ENCODE results near the gene IRGC.
"Not testable (repeated sequence)": the region's sequence is repeated elsewhere in the genome, so short reads cannot be mapped to it uniquely, and the experiment has no call there.

Gene IRGC

GRCh38 chr19:43755256-43755801 lies 39.5 kb downstream of the IRGC start:
- peak; percentile 74 for DNase-seq (ENCODE audit: low spot score)

GRCh38 chr19:43759515-43759914 lies 43.6 kb downstream of the IRGC start:
- DNase-seq (ENCODE audit: low spot score), result no peak

GRCh38 chr19:43760941-43761340 lies 45.1 kb downstream of the IRGC start:
- DNase-seq (ENCODE audit: low spot score), result no peak

GRCh38 chr19:43762814-43763213 lies 46.9 kb downstream of the IRGC start:
- DNase-seq (ENCODE audit: low spot score), result no peak

GRCh38 chr19:43763473-43763939 lies 47.6 kb downstream of the IRGC start:
- DNase-seq (ENCODE audit: low spot score), result no peak

GRCh38 chr19:43764684-43765083 lies 48.8 kb downstream of the IRGC start:
- not testable (repeated sequence) for DNase-seq (ENCODE audit: low spot score)

- DNase-seq (ENCODE audit: low spot score), result no peak
Observed at GRCh38 chr19:43765109-43765876, 49.4 kb downstream of the IRGC start.

GRCh38 chr19:43766755-43767043 lies 50.8 kb downstream of the IRGC start:
- DNase-seq (ENCODE audit: low spot score), result no peak

GRCh38 chr19:43767316-43767715 lies 51.4 kb downstream of the IRGC start:
- no peak for DNase-seq (ENCODE audit: low spot score)

GRCh38 chr19:43767818-43768217 lies 51.9 kb downstream of the IRGC start:
- no peak for DNase-seq (ENCODE audit: low spot score)

GRCh38 chr19:43768273-43769050 lies 52.6 kb downstream of the IRGC start:
- no peak for DNase-seq (ENCODE audit: low spot score)

GRCh38 chr19:43769256-43769655 lies 53.4 kb downstream of the IRGC start:
- DNase-seq (ENCODE audit: low spot score), result no peak
